WTC11 (cell line): ENCODE measurements around the gene IL6ST. TPM values are rescaled to one million over a fixed set of nuclear protein-coding genes. Genes with fewer than 3 reads are reported as not detected.

Source experiments
- ATAC-seq: fragments of 200-7000 bp; cut with Tn5 transposase; 2 replicates; pipeline ENCODE4 v1.10.0; 2021; ENCODE audit warnings: mild to moderate bottlenecking, moderate library complexity
- CTCF ChIA-PET: fragments of 300-600 bp; sonication (Branson Sonifier 250); formaldehyde crosslinking; loops from one replicate; lab custom pipeline; 2021; ENCODE audit warnings: antibody characterized with exemption; lab: Charles Lee
- POLR2A ChIA-PET: fragments of 350-600 bp; sonication (Branson Sonifier 250); formaldehyde crosslinking; loops from one replicate; lab custom pipeline; 2021; ENCODE audit warnings: antibody characterized with exemption; lab: Charles Lee
- DNase-seq: peaks from one replicate; pipeline ENCODE4 v3.0.0; 2021; ENCODE audit warnings: low spot score
- H3K27ac Mint-ChIP-seq: 2 replicates; pipeline ENCODE4 v1.8.0; 2021; ENCODE audit warnings: mixed read lengths
- H3K27me3 Mint-ChIP-seq: 2 replicates; pipeline ENCODE4 v1.8.0; 2021; ENCODE audit warnings: low read depth, mild to moderate bottlenecking, moderate library complexity, mixed read lengths
- H3K36me3 Mint-ChIP-seq: 2 replicates; pipeline ENCODE4 v1.8.0; 2021; ENCODE audit warnings: mixed read lengths
- H3K4me1 Mint-ChIP-seq: 2 replicates; pipeline ENCODE4 v1.8.0; 2022; ENCODE audit warnings: mixed read lengths
- H3K4me3 Mint-ChIP-seq: 2 replicates; pipeline ENCODE4 v1.8.0; 2021; ENCODE audit warnings: mild to moderate bottlenecking, moderate library complexity, mixed read lengths
- H3K9me3 Mint-ChIP-seq: 2 replicates; pipeline ENCODE4 v1.8.0; 2021; ENCODE audit warnings: mixed read lengths
- E2F4 ChIP-seq: sonication (generic); formaldehyde crosslinking; IDR thresholded peaks from 2 replicates; pipeline ENCODE4 v1.8.1; 2022; ENCODE audit warnings: low read depth, mild to moderate bottlenecking, moderate library complexity, missing genetic modification reagents, borderline replicate concordance
- ESRRA ChIP-seq: sonication (generic); formaldehyde crosslinking; IDR thresholded peaks from 2 replicates; pipeline ENCODE4 v1.8.1; 2022; ENCODE audit warnings: mild to moderate bottlenecking, missing genetic modification reagents, borderline replicate concordance
- SMAD4 ChIP-seq: sonication (generic); formaldehyde crosslinking; IDR thresholded peaks from 2 replicates; pipeline ENCODE4 v1.8.0; 2022; ENCODE audit warnings: mild to moderate bottlenecking, missing genetic modification reagents
- ZNF232 ChIP-seq: sonication (generic); formaldehyde crosslinking; IDR thresholded peaks from 2 replicates; pipeline ENCODE4 v1.8.0; 2022; ENCODE audit warnings: mild to moderate bottlenecking, missing genetic modification reagents
- ZNF263 ChIP-seq: sonication (generic); formaldehyde crosslinking; IDR thresholded peaks from 2 replicates; pipeline ENCODE4 v1.8.1; 2022; ENCODE audit warnings: low read depth, mild to moderate bottlenecking, moderate library complexity, missing genetic modification reagents
- ZNF532 ChIP-seq: fragments of 250-450 bp; sonication (Bioruptor Pico); IDR thresholded peaks from 2 replicates; pipeline ENCODE4 v1.9.0; 2021; ENCODE audit warnings: mild to moderate bottlenecking, borderline replicate concordance
- total RNA-seq: library from RNA; stranded (reverse); gene quantifications from 3 replicates; pipeline ENCODE4 v1.2.3, GENCODE V29; 2021
- TF ChIP-seq, protein P1 (sequence below): fragments of 250-450 bp; sonication (Bioruptor Pico); IDR thresholded peaks from 2 replicates; pipeline ENCODE4 v1.9.0; 2021; ENCODE audit warnings: moderate library complexity, mild to moderate bottlenecking, inconsistent platforms, borderline replicate concordance
- TF ChIP-seq, protein P2 (sequence below): sonication (generic); formaldehyde crosslinking; IDR thresholded peaks from 2 replicates; pipeline ENCODE4 v1.8.0; 2022; ENCODE audit warnings: mild to moderate bottlenecking, missing genetic modification reagents

Gene IL6ST
- total RNA-seq, 1 experiment from 2014 or later: 8.4 TPM

GRCh38 chr5:55998966-55999365 is 4.2 kb upstream of the IL6ST start:
- Mint-ChIP-seq H3K4me3 (no peak overlapping the region), H3K27me3 (no peaks in the 10 kb centered on the region; the same call in 1 of the 2 replicates), H3K9me3 (peaks cover 21% of the 10 kb centered on the region), H3K36me3 (no peaks in the 10 kb centered on the region)
- DNase-seq: no peak
- ATAC-seq: no peak
- POLR2A ChIA-PET: no interaction called here
- CTCF ChIA-PET: no interaction called here
- TF ChIP-seq, protein P1, sequence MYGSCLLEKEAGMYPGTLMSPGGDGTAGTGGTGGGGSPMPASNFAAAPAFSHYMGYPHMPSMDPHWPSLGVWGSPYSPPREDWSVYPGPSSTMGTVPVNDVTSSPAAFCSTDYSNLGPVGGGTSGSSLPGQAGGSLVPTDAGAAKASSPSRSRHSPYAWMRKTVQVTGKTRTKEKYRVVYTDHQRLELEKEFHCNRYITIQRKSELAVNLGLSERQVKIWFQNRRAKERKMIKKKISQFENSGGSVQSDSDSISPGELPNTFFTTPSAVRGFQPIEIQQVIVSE: no peak
- TF ChIP-seq ZNF232 (no peak), SMAD4 (CRISPR knock-in tag) (no peak), E2F4 (no peak)
- TF ChIP-seq, all 79 proteins: peak for 0
- Mint-ChIP-seq H3K27ac (no peak overlapping the region), H3K4me1 (peaks cover 14% of the 10 kb centered on the region)

- CTCF ChIA-PET: no interaction called here
Observed at GRCh38 chr5:55997742-55998351, 3.1 kb upstream of the IL6ST start.

More at GRCh38 chr5:55997742-55998351, 3.1 kb upstream of the IL6ST start:
- H3K9me3 Mint-ChIP-seq: peaks cover 11% of the 10 kb centered on the region
- POLR2A ChIA-PET: interaction anchor here (0.6 kb wide), 1 partner anchor 1433 kb away, joined by 4 read pairs; no protein-coding TSS in a partner anchor
- TF ChIP-seq ESRRA (CRISPR knock-in tag) (no peak), ZNF263 (CRISPR knock-in tag) (no peak), ZNF532 (CRISPR knock-in tag) (no peak)
- TF ChIP-seq, protein P2, sequence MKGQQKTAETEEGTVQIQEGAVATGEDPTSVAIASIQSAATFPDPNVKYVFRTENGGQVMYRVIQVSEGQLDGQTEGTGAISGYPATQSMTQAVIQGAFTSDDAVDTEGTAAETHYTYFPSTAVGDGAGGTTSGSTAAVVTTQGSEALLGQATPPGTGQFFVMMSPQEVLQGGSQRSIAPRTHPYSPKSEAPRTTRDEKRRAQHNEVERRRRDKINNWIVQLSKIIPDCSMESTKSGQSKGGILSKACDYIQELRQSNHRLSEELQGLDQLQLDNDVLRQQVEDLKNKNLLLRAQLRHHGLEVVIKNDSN (CRISPR knock-in tag): no peak
- TF ChIP-seq, all 79 proteins: peak for 0
- DNase-seq (no peak), ATAC-seq (no peak)
- H3K4me3 Mint-ChIP-seq: no peak overlapping the region
- H3K27ac Mint-ChIP-seq: no peak overlapping the region
- H3K36me3 Mint-ChIP-seq: no peaks in the 10 kb centered on the region
- H3K27me3 Mint-ChIP-seq: no peaks in the 10 kb centered on the region; the same call in 1 of the 2 replicates
- H3K4me1 Mint-ChIP-seq: peaks cover 24% of the 10 kb centered on the region
